ENCODE data around the gene TMEFF2.

DNA sequence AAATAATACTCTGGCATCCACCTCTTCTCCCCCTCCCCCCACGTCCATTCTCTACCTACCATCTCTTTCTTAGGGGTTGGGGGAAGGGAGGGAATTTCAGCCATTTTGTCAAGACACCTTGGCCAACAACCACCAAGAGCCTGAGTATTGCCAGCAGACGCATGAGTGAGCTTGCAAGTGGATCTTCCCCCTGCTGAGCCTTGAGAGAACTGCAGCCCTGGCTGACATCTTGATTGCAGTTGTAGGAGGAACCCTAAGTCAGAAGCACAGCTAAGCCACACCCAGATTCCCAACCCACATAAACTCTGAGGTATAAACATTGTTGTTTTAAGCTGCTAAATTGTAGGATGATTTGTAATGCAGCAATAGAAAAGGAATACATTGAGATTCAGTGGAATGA, 165.6 kb downstream of the TMEFF2 start:
- no peak for TF ChIP-seq POLR2AphosphoS5 (IDR thresholded peaks at IDR 0.05; ENCODE audit: low read depth, low read length)
- TF ChIP-seq POLR2A (IDR thresholded peaks at IDR 0.05; ENCODE audit: low read depth, low read length) = no peak
- TF ChIP-seq TAF1 (IDR thresholded peaks at IDR 0.05; ENCODE audit: low read depth, low read length) = no peak
- no peak for TF ChIP-seq SPI1 (IDR thresholded peaks at IDR 0.05; ENCODE audit: low read depth, low read length)
- no peak for TF ChIP-seq PAX5 (IDR thresholded peaks at IDR 0.05; ENCODE audit: insufficient read depth, low read length, severe bottlenecking)

Measured in GM12891 (cell line).